Breast epithelium (tissue), 4 donors: ENCODE data around the gene LYPD3. TPM values are rescaled to one million over a fixed set of nuclear protein-coding genes. Genes with fewer than 3 reads are reported as not detected.

Source experiments
- DNase-seq, 2 donors: peaks; one replicate each; pipeline ENCODE4 v3.0.0-alpha.2; 2019; ENCODE audit warnings: low spot score in 2 of 2
- H3K27ac ChIP-seq, 2 donors: fragments of 200-600 bp; sonication (generic) in 1 of 2; one replicate each; pipeline ENCODE4 v1.5.1; 2016 to 2019; ENCODE audit warnings: mild to moderate bottlenecking in 1 of 2
- H3K27me3 ChIP-seq, 2 donors: fragments of 200-600 bp; sonication (generic) in 1 of 2; one replicate each; pipeline versions ENCODE4 v1.5.1 to v1.6.0; 2017 to 2019; ENCODE audit warnings: control low read depth in 1 of 2, mild to moderate bottlenecking in 1 of 2
- H3K36me3 ChIP-seq: fragments of 200-600 bp; one replicate; pipeline ENCODE4 v1.5.1; 2019
- H3K4me1 ChIP-seq, 2 donors: fragments of 200-600 bp; sonication (generic); one replicate each; pipeline ENCODE4 v1.5.1; 2016 to 2019; ENCODE audit warnings: control low read depth in 1 of 2
- H3K4me3 ChIP-seq, 3 donors: fragments of 200-600 bp; sonication (generic); 1 replicate in 2 of 3; 2 replicates in 1 of 3; pipeline ENCODE4 v1.5.1; 2016 to 2019; ENCODE audit warnings: mild to moderate bottlenecking in 3 of 3, moderate library complexity in 2 of 3
- H3K9me3 ChIP-seq, 2 donors: fragments of 200-600 bp; sonication (generic) in 1 of 2; one replicate each; pipeline ENCODE4 v1.5.1; 2016 to 2019; ENCODE audit warnings: control low read depth in 1 of 2
- POLR2A ChIP-seq: fragments of 450-650 bp; IDR thresholded peaks from one replicate; pipeline ENCODE4 v1.6.1; 2016; ENCODE audit warnings: antibody characterized with exemption, mild to moderate bottlenecking, moderate library complexity
- POLR2AphosphoS5 ChIP-seq, 3 donors: sonication (generic); formaldehyde crosslinking; IDR thresholded peaks; one replicate each; pipeline ENCODE4 v1.6.1; 2017; ENCODE audit warnings: antibody characterized with exemption in 3 of 3
- intact Hi-C: fragments of 100-400 bp; cut with DNase I; formaldehyde crosslinking; loops from one replicate; pipeline ENCODE4 v1.15.1; 2023; ENCODE audit warnings: low total_unique reads
- total RNA-seq, 3 donors: library from RNA; depleted of rRNA; stranded (reverse); fragments of >200 nt; gene quantifications; one replicate each; pipeline ENCODE4 v1.1.0, GENCODE V29; 2016
- TF ChIP-seq, protein P1 (sequence below), 3 donors: fragments of 450-650 bp; IDR thresholded peaks; one replicate each; pipeline ENCODE4 v1.5.1; 2016 to 2017; ENCODE audit warnings: antibody characterized with exemption in 3 of 3, mild to moderate bottlenecking in 3 of 3, moderate library complexity in 3 of 3

The LYPD3 gene
- total RNA-seq, 3 donors from 2014 or later = 5.2 to 17.6 TPM; not detected in 1

DNA sequence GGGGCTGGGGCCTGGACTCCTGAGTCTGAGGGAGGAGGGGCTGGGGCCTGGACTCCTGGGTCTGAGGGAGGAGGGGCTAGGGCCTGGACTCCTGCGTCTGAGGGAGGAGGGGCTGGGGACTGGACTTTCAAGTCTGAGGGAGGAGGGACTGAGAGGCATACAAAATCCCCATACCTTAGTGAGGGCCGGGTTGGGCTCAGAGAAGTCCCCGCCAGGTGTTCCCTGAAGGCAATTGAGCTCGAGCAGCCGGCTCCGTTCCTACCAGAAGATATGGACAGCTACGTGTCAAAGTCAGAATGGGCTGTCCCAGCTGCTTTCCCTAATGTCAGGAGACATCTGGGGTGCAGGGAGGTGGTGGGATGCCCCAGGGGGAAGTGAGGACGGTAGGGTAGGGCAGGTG, 29.7 kb upstream of the LYPD3 start:
- H3K36me3 ChIP-seq = no peaks in the 10 kb centered on the region
- intact Hi-C loops = no loop called here
- no peaks in the 10 kb centered on the region for H3K9me3 ChIP-seq
- DNase-seq = no peak
- H3K27me3 ChIP-seq = no peaks in the 10 kb centered on the region
- H3K4me3 ChIP-seq = no peak overlapping the region
- TF ChIP-seq, protein P1, sequence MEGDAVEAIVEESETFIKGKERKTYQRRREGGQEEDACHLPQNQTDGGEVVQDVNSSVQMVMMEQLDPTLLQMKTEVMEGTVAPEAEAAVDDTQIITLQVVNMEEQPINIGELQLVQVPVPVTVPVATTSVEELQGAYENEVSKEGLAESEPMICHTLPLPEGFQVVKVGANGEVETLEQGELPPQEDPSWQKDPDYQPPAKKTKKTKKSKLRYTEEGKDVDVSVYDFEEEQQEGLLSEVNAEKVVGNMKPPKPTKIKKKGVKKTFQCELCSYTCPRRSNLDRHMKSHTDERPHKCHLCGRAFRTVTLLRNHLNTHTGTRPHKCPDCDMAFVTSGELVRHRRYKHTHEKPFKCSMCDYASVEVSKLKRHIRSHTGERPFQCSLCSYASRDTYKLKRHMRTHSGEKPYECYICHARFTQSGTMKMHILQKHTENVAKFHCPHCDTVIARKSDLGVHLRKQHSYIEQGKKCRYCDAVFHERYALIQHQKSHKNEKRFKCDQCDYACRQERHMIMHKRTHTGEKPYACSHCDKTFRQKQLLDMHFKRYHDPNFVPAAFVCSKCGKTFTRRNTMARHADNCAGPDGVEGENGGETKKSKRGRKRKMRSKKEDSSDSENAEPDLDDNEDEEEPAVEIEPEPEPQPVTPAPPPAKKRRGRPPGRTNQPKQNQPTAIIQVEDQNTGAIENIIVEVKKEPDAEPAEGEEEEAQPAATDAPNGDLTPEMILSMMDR (IDR thresholded peaks at IDR 0.05) = no peak
- TF ChIP-seq POLR2A (no peak), POLR2AphosphoS5 (IDR thresholded peaks at IDR 0.05) (no peak)
- no peaks in the 10 kb centered on the region for H3K4me1 ChIP-seq
- no peak overlapping the region for H3K27ac ChIP-seq

DNA sequence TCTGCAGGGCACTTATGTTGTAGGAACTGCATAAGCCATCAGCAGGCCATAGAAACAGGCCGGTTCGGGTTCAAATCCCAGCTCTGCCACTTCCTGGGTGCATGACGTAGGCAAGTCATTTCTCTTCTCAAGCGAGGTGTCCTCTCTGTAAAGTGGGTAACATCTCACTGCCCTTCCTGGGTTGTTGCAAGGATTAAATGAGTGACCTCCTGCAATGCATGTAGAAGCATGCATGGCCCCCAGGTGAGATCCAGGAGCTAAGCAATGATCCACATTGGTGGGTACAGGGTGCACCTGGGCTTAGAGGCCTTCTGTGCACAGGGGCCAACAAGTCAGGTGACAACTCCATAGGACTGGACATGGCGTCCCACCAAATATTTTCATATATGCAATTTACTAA, 25.4 kb upstream of the LYPD3 start:
- Histone ChIP-seq H3K4me3 (no peak overlapping the region), H3K9me3 (no peaks in the 10 kb centered on the region), H3K27ac (no peak overlapping the region), H3K27me3 (no peaks in the 10 kb centered on the region), H3K4me1 (no peaks in the 10 kb centered on the region), H3K36me3 (no peaks in the 10 kb centered on the region)
- no peak for TF ChIP-seq POLR2A
- TF ChIP-seq POLR2AphosphoS5 (IDR thresholded peaks at IDR 0.05) = no peak
- TF ChIP-seq, protein P1 (IDR thresholded peaks at IDR 0.05) = no peak
- intact Hi-C loops = no loop called here
- DNase-seq = no peak

DNA sequence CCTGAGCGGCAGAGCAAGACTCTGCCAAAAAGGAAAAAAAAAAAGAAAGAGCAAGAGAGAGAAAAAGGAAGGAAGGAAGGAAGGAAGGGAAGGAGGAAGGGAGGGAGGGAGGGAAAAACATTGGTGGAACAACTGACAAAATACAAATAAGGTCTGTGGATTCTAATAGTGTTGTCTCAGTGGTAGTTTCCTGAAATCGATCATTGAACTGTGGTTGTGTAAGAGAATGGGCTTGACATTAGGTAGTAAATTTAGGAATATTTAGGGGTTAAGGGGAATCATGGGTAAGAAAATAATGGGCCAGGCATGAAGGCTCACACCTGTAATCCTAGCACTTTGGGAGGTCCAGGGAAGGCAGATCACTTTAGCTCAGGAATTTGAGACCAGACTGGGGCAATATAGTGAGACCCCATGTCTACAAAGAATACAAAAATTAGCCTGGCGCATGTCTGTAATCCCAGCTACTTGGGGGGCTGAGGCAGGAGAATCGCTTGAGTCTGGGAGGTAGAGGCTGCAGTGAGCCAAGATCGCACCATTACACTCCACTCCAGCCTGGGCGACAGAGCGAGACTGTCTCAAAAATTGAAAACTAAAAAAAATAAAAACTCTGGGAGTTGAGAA, 24.7 kb upstream of the LYPD3 start:
- no peaks in the 10 kb centered on the region for H3K4me1 ChIP-seq
- TF ChIP-seq POLR2AphosphoS5 (IDR thresholded peaks at IDR 0.05) = no peak
- no peak for TF ChIP-seq POLR2A
- TF ChIP-seq, protein P1 (IDR thresholded peaks at IDR 0.05) = no peak
- no peak for DNase-seq
- intact Hi-C loops = no loop called here
- H3K36me3 ChIP-seq = no peaks in the 10 kb centered on the region
- H3K4me3 ChIP-seq = no peak overlapping the region
- H3K27ac ChIP-seq = no peak overlapping the region
- no peaks in the 10 kb centered on the region for H3K9me3 ChIP-seq
- H3K27me3 ChIP-seq = no peaks in the 10 kb centered on the region

DNA sequence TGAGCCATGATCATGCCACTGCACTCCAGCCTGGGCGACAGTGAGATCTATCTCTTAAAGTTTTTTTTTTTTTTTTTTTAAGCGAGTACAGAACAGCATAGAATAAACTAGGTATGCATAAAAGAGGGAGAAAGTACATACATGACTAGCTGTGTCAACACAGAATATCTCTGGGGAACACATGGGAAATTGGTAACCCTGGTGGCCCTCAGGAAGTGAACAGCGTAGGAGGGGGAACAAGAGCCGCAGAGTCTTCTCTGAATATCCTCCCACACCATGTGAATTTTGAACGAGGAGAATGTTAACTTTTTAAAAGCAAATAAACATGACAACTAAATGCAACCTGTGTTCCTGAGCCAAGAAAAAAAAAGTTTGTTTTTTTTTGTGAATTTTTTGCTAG, 23.9 kb upstream of the LYPD3 start:
- H3K36me3 ChIP-seq = no peaks in the 10 kb centered on the region
- H3K27me3 ChIP-seq = no peaks in the 10 kb centered on the region
- no peak overlapping the region for H3K27ac ChIP-seq
- TF ChIP-seq, protein P1 (IDR thresholded peaks at IDR 0.05) = no peak
- TF ChIP-seq POLR2AphosphoS5 (IDR thresholded peaks at IDR 0.05) = no peak
- TF ChIP-seq POLR2A = no peak
- DNase-seq = no peak
- H3K4me1 ChIP-seq = no peaks in the 10 kb centered on the region
- intact Hi-C loops = no loop called here
- no peak overlapping the region for H3K4me3 ChIP-seq
- H3K9me3 ChIP-seq = no peaks in the 10 kb centered on the region

DNA sequence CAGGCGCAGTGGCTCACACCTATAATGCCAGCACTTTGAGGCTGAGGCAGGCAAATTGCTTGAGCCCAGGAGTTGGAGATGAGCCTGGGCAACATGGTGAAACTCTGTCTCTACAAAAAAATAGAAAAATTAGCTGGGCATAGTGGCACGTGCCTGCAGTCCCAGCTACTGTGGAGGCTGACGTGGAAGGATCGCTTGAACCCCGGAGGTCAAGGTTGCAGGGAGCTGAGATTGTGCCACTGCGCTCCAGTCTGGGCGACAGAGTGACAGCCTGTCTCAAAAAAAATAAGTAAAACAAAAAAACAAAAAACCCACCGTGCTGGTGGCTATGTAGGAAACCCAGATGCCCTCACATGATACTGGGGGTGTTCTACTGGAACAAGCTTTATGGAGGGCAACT, 22.8 kb upstream of the LYPD3 start:
- Histone ChIP-seq H3K27ac (no peak overlapping the region), H3K36me3 (no peaks in the 10 kb centered on the region), H3K27me3 (no peaks in the 10 kb centered on the region), H3K4me1 (no peaks in the 10 kb centered on the region), H3K4me3 (no peak overlapping the region), H3K9me3 (no peaks in the 10 kb centered on the region)
- no peak for DNase-seq
- intact Hi-C loops = no loop called here
- TF ChIP-seq POLR2A (no peak), POLR2AphosphoS5 (IDR thresholded peaks at IDR 0.05) (no peak)
- TF ChIP-seq, protein P1 (IDR thresholded peaks at IDR 0.05) = no peak
